Suprapubic skin (tissue), 4 donors: Measurements from ENCODE around the gene TPSAB1. TPM values are rescaled to one million over a fixed set of nuclear protein-coding genes. Genes with fewer than 3 reads are reported as not detected.
A peak's percentile ranks its signal among the peaks of the same experiment; 100 is the strongest.
"Not testable (repeated sequence)": the region's sequence is repeated elsewhere in the genome, so short reads cannot be mapped to it uniquely, and the experiment has no call there.

Experiments used
- DNase-seq, 2 donors: peaks; one replicate each; pipeline ENCODE4 v3.0.0-alpha.2; 2019; ENCODE audit warnings: low spot score in 2 of 2
- H3K27ac ChIP-seq: fragments of 200-600 bp; sonication (generic); one replicate; pipeline ENCODE4 v1.5.1; 2019
- H3K27me3 ChIP-seq: fragments of 200-600 bp; sonication (generic); one replicate; pipeline ENCODE4 v1.5.1; 2019
- H3K36me3 ChIP-seq: fragments of 200-600 bp; sonication (generic); one replicate; pipeline ENCODE4 v1.5.1; 2019
- H3K4me1 ChIP-seq: fragments of 200-600 bp; sonication (generic); one replicate; pipeline ENCODE4 v1.5.1; 2019
- H3K4me3 ChIP-seq: fragments of 200-600 bp; sonication (generic); one replicate; pipeline ENCODE4 v1.5.1; 2019; ENCODE audit warnings: mild to moderate bottlenecking
- H3K9me3 ChIP-seq: fragments of 200-600 bp; sonication (generic); one replicate; pipeline ENCODE4 v1.5.1; 2019
- CTCF ChIP-seq, 2 donors: fragments of 200-600 bp in 1 of 2; fragments of 450-650 bp in 1 of 2; sonication (generic) in 1 of 2; IDR thresholded peaks; one replicate each; pipeline ENCODE4 v1.5.1; 2016 to 2019; ENCODE audit warnings: antibody characterized with exemption in 2 of 2, mild to moderate bottlenecking in 1 of 2, moderate library complexity in 1 of 2
- EP300 ChIP-seq: sonication (generic); formaldehyde crosslinking; IDR thresholded peaks from one replicate; pipeline ENCODE4 v1.6.1; 2017; ENCODE audit warnings: antibody characterized with exemption
- POLR2A ChIP-seq, 2 donors: fragments of 450-650 bp; IDR thresholded peaks; one replicate each; pipeline ENCODE4 v1.6.1; 2017; ENCODE audit warnings: antibody characterized with exemption in 2 of 2, mild to moderate bottlenecking in 2 of 2, moderate library complexity in 2 of 2
- POLR2AphosphoS5 ChIP-seq, 3 donors: sonication (generic); formaldehyde crosslinking; IDR thresholded peaks; one replicate each; pipeline ENCODE4 v1.6.1; 2017; ENCODE audit warnings: antibody characterized with exemption in 3 of 3
- WGBS: methylation state at CpG from one replicate; pipeline ENCODE4 v1.1.5; 2018; 5-methylcytosine and 5-hydroxymethylcytosine counted together
- total RNA-seq, 4 donors: library from RNA; depleted of rRNA; stranded (reverse); fragments of >200 nt; gene quantifications; one replicate each; pipeline ENCODE4 v1.1.0, GENCODE V29; 2016

The TPSAB1 gene
- total RNA-seq, 4 donors from 2014 or later: 6.0 to 36.8 (median 16.5) TPM

DNA sequence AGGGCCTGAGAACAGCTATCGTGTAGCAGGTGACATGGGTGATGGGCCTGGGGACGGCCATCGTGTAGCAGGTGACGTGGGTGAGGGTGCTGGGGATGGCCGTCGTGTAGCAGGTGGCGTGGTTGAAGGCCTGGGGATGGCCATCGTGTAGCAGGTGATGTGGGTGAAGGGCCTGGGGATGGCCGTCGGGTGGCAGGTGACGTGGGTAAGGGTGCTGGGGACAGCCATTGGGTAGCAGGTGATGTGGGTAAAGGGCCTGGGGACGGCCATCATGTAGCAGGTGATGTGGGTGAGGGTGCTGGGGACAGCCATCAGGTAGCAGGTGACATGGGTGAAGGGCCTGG lies 30.8 kb downstream of the TPSAB1 start:
- no peak for TF ChIP-seq POLR2AphosphoS5 (IDR thresholded peaks at IDR 0.05)
- no peak for TF ChIP-seq CTCF (IDR thresholded peaks at IDR 0.05)
- TF ChIP-seq EP300: no peak
- H3K27me3 ChIP-seq: peaks cover 44% of the 10 kb centered on the region
- 73% methylated on average over 7 of the region's 12 CpGs for WGBS

GRCh38 chr16:1271724-1272413 lies 31.4 kb downstream of the TPSAB1 start:
- peaks cover 45% of the 10 kb centered on the region for H3K27me3 ChIP-seq
- not testable (repeated sequence) for H3K4me1 ChIP-seq, H3K27ac ChIP-seq, H3K4me3 ChIP-seq, H3K36me3 ChIP-seq, H3K9me3 ChIP-seq
- peak in 1 of 2 donors; percentile 67 for DNase-seq
- WGBS: 28% methylated on average over 12 of the region's 19 CpGs

More for the DNA sequence above, 30.8 kb downstream of the TPSAB1 start:
- DNase-seq: peak in 1 of 2 donors; percentile 63
- H3K9me3 ChIP-seq: no peaks in the 10 kb centered on the region
- no peaks in the 10 kb centered on the region for H3K4me1 ChIP-seq
- H3K27ac ChIP-seq: no peak overlapping the region
- no peaks in the 10 kb centered on the region for H3K36me3 ChIP-seq
- H3K4me3 ChIP-seq: no peak overlapping the region

DNA sequence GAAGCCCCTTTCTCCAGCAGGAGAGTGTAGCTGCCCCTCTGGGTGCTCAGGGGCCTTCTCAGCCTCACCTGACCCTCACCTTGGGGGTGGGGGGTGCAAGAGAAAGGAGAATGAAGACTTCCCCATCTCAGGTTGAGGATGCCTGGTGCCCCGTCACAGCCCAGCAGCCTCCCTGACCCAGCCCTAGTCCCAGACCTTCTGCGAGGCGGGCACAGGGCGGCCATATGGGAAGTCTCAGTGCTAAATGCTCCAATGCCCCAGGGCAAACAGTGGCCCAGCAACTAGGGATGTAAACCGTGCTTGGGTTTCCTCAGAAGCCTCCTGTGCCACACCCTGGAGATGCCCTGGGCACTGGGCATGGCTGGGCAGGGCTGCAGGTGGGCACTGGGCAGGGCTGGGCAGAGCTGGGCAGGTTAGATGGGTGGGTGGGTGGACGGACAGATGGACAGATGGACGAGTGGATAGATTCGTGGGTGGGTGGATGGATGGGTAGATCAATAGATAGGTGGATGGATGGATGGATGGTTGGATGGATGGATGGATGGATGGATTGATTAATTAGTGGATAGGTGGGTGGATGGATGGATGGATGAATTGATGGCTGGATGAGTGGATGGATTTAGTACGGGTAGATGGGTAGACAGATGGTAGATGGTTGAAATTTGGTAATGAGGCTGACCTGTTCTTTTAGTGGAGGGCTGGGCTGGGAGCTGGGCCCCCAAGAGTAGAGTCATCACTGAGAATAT lies 32.1 kb downstream of the TPSAB1 start:
- Histone ChIP-seq H3K4me1 (no peaks in the 10 kb centered on the region), H3K4me3 (no peak overlapping the region), H3K27me3 (peaks cover 49% of the 10 kb centered on the region), H3K27ac (no peak overlapping the region), H3K9me3 (no peaks in the 10 kb centered on the region), H3K36me3 (no peaks in the 10 kb centered on the region)
- 55% methylated on average over 6 of the region's 9 CpGs for WGBS
- DNase-seq: peak in 1 of 2 donors; percentile 51
- no peak for TF ChIP-seq EP300
- TF ChIP-seq POLR2A (IDR thresholded peaks at IDR 0.05): no peak
- TF ChIP-seq POLR2AphosphoS5 (IDR thresholded peaks at IDR 0.05): no peak
- TF ChIP-seq CTCF (IDR thresholded peaks at IDR 0.05): no peak

- peaks cover 61% of the 10 kb centered on the region for H3K27me3 ChIP-seq
- no peaks in the 10 kb centered on the region for H3K36me3 ChIP-seq
- no peaks in the 10 kb centered on the region for H3K9me3 ChIP-seq
- DNase-seq: peak in 1 of 2 donors; percentile 52
- H3K4me1 ChIP-seq: no peaks in the 10 kb centered on the region
- no peak for TF ChIP-seq CTCF (IDR thresholded peaks at IDR 0.05)
- H3K4me3 ChIP-seq: no peak overlapping the region
- 70% methylated on average over 14 of the region's 15 CpGs for WGBS
- no peak overlapping the region for H3K27ac ChIP-seq
These were observed 33.3 kb downstream of the TPSAB1 start for GRCh38 chr16:1273816-1274215.

DNA sequence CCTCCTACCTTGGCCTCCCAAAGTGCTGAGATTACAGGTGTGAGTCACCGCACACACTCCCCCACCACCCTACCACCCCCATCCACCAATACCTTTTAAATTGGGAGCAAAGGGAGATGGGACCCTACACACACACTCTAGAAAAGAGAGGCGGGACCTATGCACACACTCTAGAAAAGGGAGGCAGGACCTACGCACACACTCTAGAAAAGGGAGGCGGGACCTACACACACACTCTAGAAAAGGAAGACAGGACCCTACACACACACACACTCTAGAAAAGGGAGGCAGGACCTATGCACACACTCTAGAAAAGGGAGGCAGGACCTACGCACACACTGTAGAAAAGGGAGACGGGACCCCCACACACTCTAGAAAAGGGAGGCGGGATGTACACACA lies 34.3 kb downstream of the TPSAB1 start:
- no peaks in the 10 kb centered on the region for H3K4me1 ChIP-seq
- TF ChIP-seq POLR2A (IDR thresholded peaks at IDR 0.05) (no peak), CTCF (IDR thresholded peaks at IDR 0.05) (no peak), EP300 (no peak), POLR2AphosphoS5 (IDR thresholded peaks at IDR 0.05) (no peak)
- 96% methylated on average over 7 of the region's 7 CpGs for WGBS
- no peaks in the 10 kb centered on the region for H3K9me3 ChIP-seq
- peaks cover 67% of the 10 kb centered on the region for H3K27me3 ChIP-seq
- DNase-seq: no peak
- no peaks in the 10 kb centered on the region for H3K36me3 ChIP-seq
- no peak overlapping the region for H3K27ac ChIP-seq
- no peak overlapping the region for H3K4me3 ChIP-seq
